HG03139 (cell line): ENCODE data around the gene SYCP1.
"Not testable (repeated sequence)": the region's sequence is repeated elsewhere in the genome, so short reads cannot be mapped to it uniquely, and the experiment has no call there.

ENCODE experiments used
- ATAC-seq: cut with Tn5 transposase; IDR thresholded peaks from one replicate; pipeline ENCODE4 v1.9.1; 2021; ENCODE audit not compliant: unreplicated experiment

Gene SYCP1

GRCh38 chr1:114854693-114855320 is at the start of gene SYCP1:
SYCP1 (plus strand) TSS chr1:114854863; CDS start chr1:114855465, 602 bp downstream.
- no peak for ATAC-seq

GRCh38 chr1:114819869-114820268 is 34.8 kb upstream of the SYCP1 start:
- ATAC-seq: no peak

- no peak for ATAC-seq
These were observed 34.3 kb upstream of the SYCP1 start for GRCh38 chr1:114820392-114820791.

GRCh38 chr1:114821978-114822377 is 32.7 kb upstream of the SYCP1 start:
- ATAC-seq: no peak

- ATAC-seq: no peak
These were observed 26.4 kb upstream of the SYCP1 start for GRCh38 chr1:114828251-114828650.

- ATAC-seq: not testable (repeated sequence)
These were observed 24.6 kb upstream of the SYCP1 start for GRCh38 chr1:114830075-114830474.

DNA sequence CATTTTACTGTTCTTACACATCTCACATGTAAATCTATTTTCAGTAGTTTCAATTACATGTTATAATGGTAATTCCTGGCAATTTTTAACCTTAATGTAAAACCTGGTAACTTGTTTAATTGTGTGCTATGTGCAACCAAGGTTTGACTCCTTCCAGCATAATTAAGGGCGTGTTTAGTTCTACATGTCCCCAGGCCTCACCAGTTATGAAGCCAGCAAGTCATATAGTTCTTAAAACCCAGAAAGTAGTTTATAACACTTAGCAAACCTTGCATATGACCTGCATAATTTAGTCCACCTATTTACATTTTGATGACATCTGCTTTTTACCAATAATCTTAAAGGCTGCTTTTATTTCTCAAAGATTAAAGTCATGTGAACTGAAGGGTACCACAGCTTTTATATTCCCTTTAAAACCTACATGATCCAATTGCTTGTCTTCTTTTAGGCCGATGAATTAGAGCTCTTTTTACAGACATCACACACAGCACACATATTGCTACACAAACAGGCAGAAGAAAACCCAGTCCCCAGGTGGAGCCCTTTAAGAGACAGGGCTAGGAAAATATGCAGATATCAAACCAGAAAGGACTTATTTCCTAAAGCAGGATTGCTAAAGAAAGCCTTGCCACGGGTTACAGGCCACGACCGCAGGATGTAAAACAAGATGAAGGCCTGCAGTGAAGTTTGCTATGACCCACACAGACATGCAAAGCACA is 23.2 kb upstream of the SYCP1 start:
- no peak for ATAC-seq

GRCh38 chr1:114832057-114832456 is 22.6 kb upstream of the SYCP1 start:
- ATAC-seq: no peak

DNA sequence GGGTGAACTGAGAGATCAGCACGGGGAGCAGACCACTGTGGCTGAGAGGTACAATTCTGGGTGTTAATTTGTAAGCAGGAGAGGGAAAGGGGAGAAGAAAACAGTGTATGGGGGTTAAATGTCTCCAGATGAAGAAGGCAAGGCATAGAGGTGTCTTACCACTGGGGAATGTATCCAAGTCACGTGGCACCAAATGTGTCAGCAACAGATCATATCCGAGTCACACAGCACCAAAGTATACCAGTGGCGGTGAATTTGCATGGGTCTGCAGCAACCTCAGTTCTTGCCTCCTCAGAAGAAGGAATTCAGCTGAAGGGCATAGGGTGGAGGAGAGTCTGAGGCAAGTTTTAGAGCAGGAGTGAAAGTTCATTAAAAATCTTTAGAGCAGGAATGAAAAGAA is 21.2 kb upstream of the SYCP1 start:
- no peak for ATAC-seq

- ATAC-seq: no peak
These were observed 10.4 kb upstream of the SYCP1 start for GRCh38 chr1:114844270-114844669.

GRCh38 chr1:114853584-114853983 is 1.1 kb upstream of the SYCP1 start:
- no peak for ATAC-seq

GRCh38 chr1:114861384-114861783 is 6.7 kb downstream of the SYCP1 start:
- ATAC-seq: no peak

GRCh38 chr1:114892194-114892918 is 37.7 kb downstream of the SYCP1 start:
- no peak for ATAC-seq

- ATAC-seq: no peak
These were observed 42.1 kb downstream of the SYCP1 start for GRCh38 chr1:114896795-114897194.

DNA sequence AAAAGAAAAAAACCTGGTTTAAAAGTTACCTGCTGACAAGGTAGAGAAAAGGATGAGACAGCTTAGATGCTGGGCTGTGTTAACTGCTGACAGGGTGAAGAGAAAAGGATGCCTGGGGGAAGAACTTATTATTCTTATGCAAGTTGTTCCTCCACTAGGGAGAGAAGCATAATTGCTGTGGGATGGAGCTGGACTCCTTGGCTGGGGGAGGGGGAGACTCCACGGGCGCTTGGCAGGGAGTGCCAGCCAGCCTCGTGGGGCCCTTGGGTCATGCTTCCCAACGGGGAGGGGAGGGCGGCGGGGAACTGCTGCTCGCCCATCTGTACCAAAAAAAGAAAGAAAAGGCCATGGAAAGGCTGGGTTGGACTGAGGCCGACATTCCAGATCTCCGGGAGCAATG is 47.2 kb downstream of the SYCP1 start:
- no peak for ATAC-seq

DNA sequence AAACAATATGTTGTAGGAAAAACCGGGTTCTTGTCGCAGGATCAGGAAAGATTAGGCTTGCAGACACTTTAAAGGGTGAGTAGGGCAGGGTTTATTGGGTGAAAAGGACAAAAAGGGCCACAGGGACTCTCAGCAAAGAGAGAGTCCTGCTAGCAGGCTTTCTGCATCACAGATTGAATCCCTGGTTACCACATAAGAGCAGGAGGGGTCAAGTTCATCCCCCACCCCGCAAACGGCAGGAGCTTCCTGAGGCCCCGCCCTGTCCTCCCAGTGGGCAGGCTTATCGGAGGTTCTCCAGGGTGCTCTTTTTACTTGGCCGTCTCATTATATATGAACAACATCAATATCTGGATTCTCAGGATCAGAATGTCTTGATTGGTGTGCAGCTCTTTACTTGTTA is 47.7 kb downstream of the SYCP1 start:
- no peak for ATAC-seq

DNA sequence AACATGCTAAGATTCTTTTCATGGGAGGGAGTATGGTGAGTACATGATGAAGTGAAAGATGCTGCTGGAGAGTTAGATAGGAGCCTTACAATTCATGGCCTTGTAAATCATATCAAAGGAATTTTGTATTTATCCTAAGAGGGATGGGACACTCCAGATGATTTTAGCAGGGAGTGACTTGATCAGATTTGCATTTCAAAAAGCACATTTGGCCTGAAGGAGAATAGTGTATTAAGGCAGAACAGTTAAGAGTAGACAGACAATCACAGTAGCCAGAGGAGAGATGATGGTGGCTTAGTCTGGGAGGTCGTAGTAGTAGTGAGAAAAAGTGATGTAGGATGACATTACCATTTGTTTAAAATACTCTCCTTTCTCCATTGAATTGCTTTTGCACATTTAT is 48.8 kb downstream of the SYCP1 start:
- ATAC-seq: no peak

GRCh38 chr1:114915720-114916119 is 61.1 kb downstream of the SYCP1 start:
- ATAC-seq: not testable (repeated sequence)

- no peak for ATAC-seq
These were observed 71.9 kb downstream of the SYCP1 start for GRCh38 chr1:114926607-114927006.

DNA sequence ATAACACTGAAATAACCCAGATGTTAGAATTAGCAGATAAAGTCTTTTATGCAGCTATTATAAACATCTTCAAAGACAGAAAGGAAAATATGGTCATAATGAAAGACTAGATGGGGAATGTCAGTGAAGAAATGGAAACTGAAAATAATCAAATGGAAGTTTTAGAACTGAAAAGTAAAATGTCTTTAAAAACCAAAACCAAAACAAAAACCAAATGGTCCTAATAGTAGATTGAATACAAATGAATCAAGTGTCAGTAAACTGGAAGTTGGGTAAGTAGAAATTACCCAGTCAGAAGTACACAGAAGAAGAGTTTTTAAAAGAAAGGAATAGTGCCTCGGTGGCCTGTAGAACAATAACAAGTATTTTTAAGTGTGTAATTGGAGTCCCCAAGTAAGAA is 72.7 kb downstream of the SYCP1 start:
- ATAC-seq: no peak

GRCh38 chr1:114956570-114956969 is 101.9 kb downstream of the SYCP1 start:
- ATAC-seq: no peak

- ATAC-seq: no peak
These were observed 104.8 kb downstream of the SYCP1 start for GRCh38 chr1:114959423-114959822.
